ENCODE results near the gene ZFPL1. TPM values are rescaled to one million over a fixed set of nuclear protein-coding genes. Genes with fewer than 3 reads are reported as not detected.
A peak's percentile ranks its signal among the peaks of the same experiment; 100 is the strongest.

Gene ZFPL1
- total and polyA plus RNA-seq, 9 of the 15 experiments (the other 6 are each of a cell fraction or from before 2014, with no cell fraction given), result 3.7 to 37.5 (median 22.7) TPM

DNA sequence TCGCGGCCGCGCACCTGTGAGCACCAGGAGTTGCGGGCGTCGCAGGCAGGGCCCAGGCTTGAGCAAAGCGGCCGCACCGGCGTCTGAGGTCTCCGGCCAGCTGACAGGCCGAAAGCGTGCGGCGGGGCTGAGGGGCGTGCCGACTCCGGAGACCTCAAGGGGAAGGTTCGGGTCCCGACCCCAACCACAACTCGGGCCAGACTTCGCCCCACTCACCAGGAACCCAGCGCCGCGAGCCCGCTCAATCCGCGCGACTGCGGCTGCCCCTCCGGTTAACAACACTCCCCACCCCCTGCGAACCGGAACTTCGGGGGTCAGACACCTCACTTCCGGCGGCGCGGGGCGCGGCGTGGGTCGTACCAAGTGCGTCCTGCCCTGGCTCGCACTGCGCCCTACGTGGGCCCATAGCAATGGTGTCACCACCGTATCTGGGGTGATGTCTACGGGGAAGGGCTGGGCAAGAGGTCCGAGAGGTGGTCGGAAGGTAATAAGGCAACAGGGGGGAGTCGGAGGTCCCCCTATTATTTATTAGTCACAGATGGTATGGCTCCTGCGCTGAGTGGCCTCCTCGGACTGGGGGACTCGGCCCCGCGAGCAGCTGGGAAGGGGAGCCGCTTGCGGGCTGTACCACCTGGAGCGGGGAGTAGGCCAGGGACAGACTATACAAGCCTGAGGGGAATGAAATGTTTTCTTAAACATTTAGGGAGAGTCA, 50.4 kb downstream of the ZFPL1 start, which contains the start of gene SYVN1 (continued):
- TF ChIP-seq, protein P1, sequence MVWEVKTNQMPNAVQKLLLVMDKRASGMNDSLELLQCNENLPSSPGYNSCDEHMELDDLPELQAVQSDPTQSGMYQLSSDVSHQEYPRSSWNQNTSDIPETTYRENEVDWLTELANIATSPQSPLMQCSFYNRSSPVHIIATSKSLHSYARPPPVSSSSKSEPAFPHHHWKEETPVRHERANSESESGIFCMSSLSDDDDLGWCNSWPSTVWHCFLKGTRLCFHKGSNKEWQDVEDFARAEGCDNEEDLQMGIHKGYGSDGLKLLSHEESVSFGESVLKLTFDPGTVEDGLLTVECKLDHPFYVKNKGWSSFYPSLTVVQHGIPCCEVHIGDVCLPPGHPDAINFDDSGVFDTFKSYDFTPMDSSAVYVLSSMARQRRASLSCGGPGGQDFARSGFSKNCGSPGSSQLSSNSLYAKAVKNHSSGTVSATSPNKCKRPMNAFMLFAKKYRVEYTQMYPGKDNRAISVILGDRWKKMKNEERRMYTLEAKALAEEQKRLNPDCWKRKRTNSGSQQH (CRISPR knock-in tag; IDR thresholded peaks at IDR 0.05), result no peak; the same call in 1 of the 2 replicates
- 0 out of 2 replicates have a peak, but pooled peaks have one; percentile 17 for TF ChIP-seq MTF1 (CRISPR knock-in tag; IDR thresholded peaks at IDR 0.05; ENCODE audit: borderline replicate concordance)
- no peak for TF ChIP-seq CHD1 (IDR thresholded peaks at IDR 0.05; ENCODE audit: low read length)
- TF ChIP-seq CBX2 (IDR thresholded peaks at IDR 0.05; ENCODE audit: insufficient read depth, low read length, poor library complexity, severe bottlenecking), result no peak
- no peak for TF ChIP-seq ZNF696 (CRISPR knock-in tag; conservative IDR thresholded peaks at IDR 0.05)
- TF ChIP-seq NR3C1 (CRISPR knock-in tag; IDR thresholded peaks at IDR 0.05), result peak; percentile 85
- no peak for TF ChIP-seq NCOA6 (IDR thresholded peaks at IDR 0.05)
- TF ChIP-seq KLF6 (CRISPR knock-in tag; IDR thresholded peaks at IDR 0.05; ENCODE audit: borderline replicate concordance), result peak; percentile 86; the same call in 1 of the 2 replicates
- TF ChIP-seq DNMT1 (IDR thresholded peaks at IDR 0.05), result no peak; the same call in 1 of the 2 replicates
- TF ChIP-seq ZKSCAN3 (CRISPR knock-in tag; IDR thresholded peaks at IDR 0.05), result no peak
- TF ChIP-seq ZNF644 (tag; IDR thresholded peaks at IDR 0.05; ENCODE audit: low read depth), result no peak
- peak; percentile 96 for TF ChIP-seq POLR2G (IDR thresholded peaks at IDR 0.05; ENCODE audit: low read depth, low read length)
- TF ChIP-seq, protein P2, sequence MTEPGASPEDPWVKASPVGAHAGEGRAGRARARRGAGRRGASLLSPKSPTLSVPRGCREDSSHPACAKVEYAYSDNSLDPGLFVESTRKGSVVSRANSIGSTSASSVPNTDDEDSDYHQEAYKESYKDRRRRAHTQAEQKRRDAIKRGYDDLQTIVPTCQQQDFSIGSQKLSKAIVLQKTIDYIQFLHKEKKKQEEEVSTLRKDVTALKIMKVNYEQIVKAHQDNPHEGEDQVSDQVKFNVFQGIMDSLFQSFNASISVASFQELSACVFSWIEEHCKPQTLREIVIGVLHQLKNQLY (CRISPR knock-in tag; conservative IDR thresholded peaks at IDR 0.05), result no peak
- peak; percentile 89 for TF ChIP-seq SP1 (CRISPR knock-in tag; IDR thresholded peaks at IDR 0.05)
- peak; percentile 41 for TF ChIP-seq CCNT2 (IDR thresholded peaks at IDR 0.05; ENCODE audit: borderline replicate concordance, extremely low read depth, insufficient read length, low read depth, low read length)
- TF ChIP-seq, protein P3, sequence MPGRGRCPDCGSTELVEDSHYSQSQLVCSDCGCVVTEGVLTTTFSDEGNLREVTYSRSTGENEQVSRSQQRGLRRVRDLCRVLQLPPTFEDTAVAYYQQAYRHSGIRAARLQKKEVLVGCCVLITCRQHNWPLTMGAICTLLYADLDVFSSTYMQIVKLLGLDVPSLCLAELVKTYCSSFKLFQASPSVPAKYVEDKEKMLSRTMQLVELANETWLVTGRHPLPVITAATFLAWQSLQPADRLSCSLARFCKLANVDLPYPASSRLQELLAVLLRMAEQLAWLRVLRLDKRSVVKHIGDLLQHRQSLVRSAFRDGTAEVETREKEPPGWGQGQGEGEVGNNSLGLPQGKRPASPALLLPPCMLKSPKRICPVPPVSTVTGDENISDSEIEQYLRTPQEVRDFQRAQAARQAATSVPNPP (IDR thresholded peaks at IDR 0.05; ENCODE audit: borderline replicate concordance, insufficient read depth, insufficient read length), result no peak
- no peak for TF ChIP-seq PTRF (tag; IDR thresholded peaks at IDR 0.05)
- TF ChIP-seq, protein P4, sequence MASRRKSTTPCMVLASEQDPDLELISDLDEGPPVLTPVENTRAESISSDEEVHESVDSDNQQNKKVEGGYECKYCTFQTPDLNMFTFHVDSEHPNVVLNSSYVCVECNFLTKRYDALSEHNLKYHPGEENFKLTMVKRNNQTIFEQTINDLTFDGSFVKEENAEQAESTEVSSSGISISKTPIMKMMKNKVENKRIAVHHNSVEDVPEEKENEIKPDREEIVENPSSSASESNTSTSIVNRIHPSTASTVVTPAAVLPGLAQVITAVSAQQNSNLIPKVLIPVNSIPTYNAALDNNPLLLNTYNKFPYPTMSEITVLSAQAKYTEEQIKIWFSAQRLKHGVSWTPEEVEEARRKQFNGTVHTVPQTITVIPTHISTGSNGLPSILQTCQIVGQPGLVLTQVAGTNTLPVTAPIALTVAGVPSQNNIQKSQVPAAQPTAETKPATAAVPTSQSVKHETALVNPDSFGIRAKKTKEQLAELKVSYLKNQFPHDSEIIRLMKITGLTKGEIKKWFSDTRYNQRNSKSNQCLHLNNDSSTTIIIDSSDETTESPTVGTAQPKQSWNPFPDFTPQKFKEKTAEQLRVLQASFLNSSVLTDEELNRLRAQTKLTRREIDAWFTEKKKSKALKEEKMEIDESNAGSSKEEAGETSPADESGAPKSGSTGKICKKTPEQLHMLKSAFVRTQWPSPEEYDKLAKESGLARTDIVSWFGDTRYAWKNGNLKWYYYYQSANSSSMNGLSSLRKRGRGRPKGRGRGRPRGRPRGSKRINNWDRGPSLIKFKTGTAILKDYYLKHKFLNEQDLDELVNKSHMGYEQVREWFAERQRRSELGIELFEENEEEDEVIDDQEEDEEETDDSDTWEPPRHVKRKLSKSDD (conservative IDR thresholded peaks at IDR 0.05; ENCODE audit: low read length), result peak; percentile 39; the same call in 1 of the 2 replicates
- TF ChIP-seq ILF3 (IDR thresholded peaks at IDR 0.05; ENCODE audit: borderline replicate concordance), result no peak
- TF ChIP-seq NFIX (CRISPR knock-in tag; IDR thresholded peaks at IDR 0.05; ENCODE audit: low read depth), result no peak
- no peak for TF ChIP-seq ZNF217 (CRISPR knock-in tag; IDR thresholded peaks at IDR 0.05)

Measured in K562 (cell line).